HepG2 (cell line): ENCODE measurements around the gene TBL2. TPM values are rescaled to one million over a fixed set of nuclear protein-coding genes. Genes with fewer than 3 reads are reported as not detected.
"Not testable (repeated sequence)": the region's sequence is repeated elsewhere in the genome, so short reads cannot be mapped to it uniquely, and the experiment has no call there.

ENCODE experiments used
- ATAC-seq: fragments of 200-7000 bp; cut with Tn5 transposase; 3 replicates; pipeline ENCODE4 v1.9.1; 2020; ENCODE audit warnings: mild to moderate bottlenecking, moderate library complexity
- BruUV-seq: library from RNA; stranded (reverse); fragments of 400-500 nt; replicated peaks from 2 replicates; lab custom pipeline; 2021; lab: Mats Ljungman, UMichigan
- CTCF ChIA-PET: fragments of 300-600 bp; formaldehyde crosslinking; extraction: SDS; loops from one replicate; lab custom pipeline; 2021; ENCODE audit warnings: low total read pairs, inconsistent platforms, low intra/inter-chr PET ratio; lab: Yijun Ruan, JAX
- POLR2A ChIA-PET: fragments of 350-600 bp; sonication (Branson Sonifier 250); formaldehyde crosslinking; loops from one replicate; lab custom pipeline; 2020; ENCODE audit warnings: antibody characterized with exemption, inconsistent platforms; lab: Yijun Ruan, JAX
- DNase-seq: peaks from one replicate; pipeline ENCODE4 v3.0.0-alpha.2; 2015; ENCODE audit warnings: low spot score
- FAIRE-seq: peaks from 3 replicates; lab custom pipeline; 2011; peaks lifted over from hg19 to GRCh38; lab: Jason Lieb, UNC
- H2AFZ ChIP-seq: one replicate; pipeline ENCODE4 v1.6.1; 2011; ENCODE audit warnings: low read length, inconsistent platforms
- H3K27ac ChIP-seq: fragments of 300-600 bp; 3 replicates; pipeline ENCODE4 v1.8.0; 2011; ENCODE audit warnings: mixed run types, mild to moderate bottlenecking, mixed read lengths, low read length, inconsistent platforms; ENCODE audit not compliant: insufficient read depth; ENCODE audit errors: extremely low read length
- H3K27me3 ChIP-seq, 2 experiments: fragments of 200-600 bp in 1 of 2; 2 replicates in 1 of 2; 3 replicates in 1 of 2; pipeline versions ENCODE4 v1.6.0 to v1.8.0; 2011; ENCODE audit warnings: low read length in 2 of 2, mild to moderate bottlenecking in 2 of 2, moderate library complexity in 2 of 2, inconsistent platforms in 1 of 2; ENCODE audit not compliant: insufficient read depth in 2 of 2, control insufficient read depth in 1 of 2
- H3K36me3 ChIP-seq, 2 experiments: fragments of 200-600 bp in 1 of 2; replicated peaks in 1 of 2; 2 replicates in 1 of 2; 3 replicates in 1 of 2; pipeline versions ENCODE4 v1.5.1 to v1.8.0; 2011; ENCODE audit warnings: low read length in 2 of 2, inconsistent platforms in 1 of 2; ENCODE audit not compliant: insufficient read depth in 2 of 2, control insufficient read depth in 1 of 2
- H3K4me1 ChIP-seq: 2 replicates; pipeline ENCODE4 v1.5.1; 2012; ENCODE audit warnings: low read length, inconsistent platforms; ENCODE audit not compliant: insufficient read depth
- H3K4me2 ChIP-seq: 2 replicates; pipeline ENCODE4 v1.6.0; 2011; ENCODE audit warnings: low read depth, low read length, inconsistent platforms
- H3K4me3 ChIP-seq, 3 experiments: fragments of 200-600 bp in 1 of 3; sonication (generic), shearing (Covaris generic) in 1 of 3; replicated peaks in 1 of 3; 2 replicates each; pipeline ENCODE4 v1.5.1; 2011 to 2016; ENCODE audit warnings: low read length in 3 of 3, inconsistent platforms in 2 of 3, low read depth in 2 of 3, mild to moderate bottlenecking in 2 of 3, control low read depth in 1 of 3, mixed read lengths in 1 of 3; ENCODE audit not compliant: insufficient read depth in 1 of 3
- H3K79me2 ChIP-seq: one replicate; pipeline ENCODE4 v1.6.1; 2011; ENCODE audit warnings: low read length, inconsistent platforms; ENCODE audit not compliant: insufficient read depth
- H3K9ac ChIP-seq: 2 replicates; pipeline ENCODE4 v1.6.0; 2011; ENCODE audit warnings: mild to moderate bottlenecking, low read depth, low read length, inconsistent platforms; ENCODE audit not compliant: insufficient read depth
- H3K9me3 ChIP-seq: 2 replicates; pipeline ENCODE4 v1.5.1; 2012; ENCODE audit warnings: mild to moderate bottlenecking, low read length
- H4K20me1 ChIP-seq: 2 replicates; pipeline ENCODE4 v1.6.0; 2011; ENCODE audit warnings: inconsistent platforms, mild to moderate bottlenecking, low read length, moderate library complexity; ENCODE audit not compliant: insufficient read depth
- AGO2 ChIP-seq: fragments of 200-400 bp; formaldehyde crosslinking; optimal IDR thresholded peaks from 2 replicates; pipeline ENCODE3; 2017; ENCODE audit warnings: mild to moderate bottlenecking, low read depth, low read length, moderate library complexity
- ELK4 ChIP-seq: sonication (generic); formaldehyde crosslinking; IDR thresholded peaks from 2 replicates; pipeline ENCODE4 v1.9.0; 2021; ENCODE audit warnings: missing genetic modification reagents, borderline replicate concordance
- HDAC1 ChIP-seq: sonication (generic); formaldehyde crosslinking; IDR thresholded peaks from 2 replicates; pipeline ENCODE4 v1.5.1; 2020; ENCODE audit warnings: mild to moderate bottlenecking, missing genetic modification reagents
- HNF1A ChIP-seq, 2 experiments: sonication (generic) in 1 of 2; formaldehyde crosslinking in 1 of 2; IDR thresholded peaks; 2 replicates each; pipeline versions ENCODE4 v1.4.0 to v1.6.1; 2016 to 2020; ENCODE audit warnings: borderline replicate concordance in 1 of 2, low read depth in 1 of 2, mild to moderate bottlenecking in 1 of 2, missing genetic modification reagents in 1 of 2
- MAFF ChIP-seq: IDR thresholded peaks from 2 replicates; pipeline ENCODE4 v1.6.1; 2011; ENCODE audit warnings: low read depth, low read length, improper control_type of control experiment
- MLLT10 ChIP-seq: sonication (generic); formaldehyde crosslinking; IDR thresholded peaks from 2 replicates; pipeline ENCODE4 v1.4.0; 2020; ENCODE audit warnings: missing genetic modification reagents
- NPAS2 ChIP-seq: sonication (generic); formaldehyde crosslinking; IDR thresholded peaks from 2 replicates; pipeline ENCODE4 v1.8.0; 2022; ENCODE audit warnings: mild to moderate bottlenecking, missing genetic modification reagents, borderline replicate concordance
- ZFY ChIP-seq: sonication (generic); formaldehyde crosslinking; IDR thresholded peaks from 2 replicates; pipeline ENCODE4 v1.4.0; 2020; ENCODE audit warnings: missing genetic modification reagents
- ZNF121 ChIP-seq: sonication (generic); formaldehyde crosslinking; IDR thresholded peaks from 2 replicates; pipeline ENCODE4 v1.5.0; 2020; ENCODE audit warnings: mild to moderate bottlenecking, missing genetic modification reagents
- ZNF431 ChIP-seq: sonication (generic); formaldehyde crosslinking; IDR thresholded peaks from 2 replicates; pipeline ENCODE4 v1.9.0; 2022; ENCODE audit warnings: missing genetic modification reagents, low read depth, mild to moderate bottlenecking, borderline replicate concordance
- ZNF713 ChIP-seq: sonication (generic); formaldehyde crosslinking; IDR thresholded peaks from 2 replicates; pipeline ENCODE4 v1.4.0; 2020; ENCODE audit warnings: mild to moderate bottlenecking, missing genetic modification reagents
- WGBS: methylation state at CpG from one replicate; pipeline ENCODE4 v1.1.6; 2017; ENCODE audit warnings: low lambda C conversion rate; 5-methylcytosine and 5-hydroxymethylcytosine counted together
- in situ Hi-C: cut with HindIII; loops from 2 replicates; pipeline ENCODE4 v1.10.0; 2017; ENCODE audit warnings: low pct_unique_long_range_greater_than_20kb; ENCODE audit not compliant: extremely low pct_ligation_motif_present
- intact Hi-C: fragments of 100-400 bp; cut with micrococcal nuclease; formaldehyde crosslinking; loops from one replicate; pipeline ENCODE4 v1.10.0; 2022; ENCODE audit not compliant: unreplicated experiment
- polyA plus RNA-seq, 8 experiments: library from polyadenylated mRNA; depleted of rRNA in 3 of 8; stranded (reverse) in 7 of 8; unstranded in 1 of 8; fragments of >200 nt; fragmentation: Illumina TruSeq in 4 of 8; extraction: Trizol in 4 of 8; gene quantifications; 2 replicates each; pipeline versions ENCODE4 v1.2.1 to v1.2.3, GENCODE V29; 2011 to 2016; ENCODE audit warnings: low read depth in 4 of 8, missing spikeins in 1 of 8, mixed read lengths in 1 of 8; ENCODE audit not compliant: insufficient read depth in 1 of 8
- total RNA-seq, 5 experiments: library from RNA; depleted of rRNA; stranded (reverse); fragments of >200 nt; fragmentation: Illumina TruSeq; extraction: Trizol; gene quantifications; 2 replicates each; pipeline ENCODE4 v1.2.3, GENCODE V29; 2016; ENCODE audit warnings: low read depth in 1 of 5

TBL2 gene
- total and polyA plus RNA-seq, 2 of the 13 experiments (the other 11 are each of a cell fraction or from before 2014, with no cell fraction given): 43.4 to 47.2 TPM

GRCh38 chr7:73526158-73526494 lies 52.3 kb downstream of the TBL2 start:
- intact Hi-C loops, H3K9me3 ChIP-seq, H3K79me2 ChIP-seq, POLR2A ChIA-PET, H3K4me3 ChIP-seq, ATAC-seq, CTCF ChIA-PET, H3K4me2 ChIP-seq, H3K36me3 ChIP-seq, DNase-seq, H3K9ac ChIP-seq, BruUV-seq, H4K20me1 ChIP-seq, FAIRE-seq, H2AFZ ChIP-seq, in situ Hi-C loops, H3K27me3 ChIP-seq, H3K27ac ChIP-seq: not testable (repeated sequence)
- peak; percentile 73 for TF ChIP-seq ZNF121 (CRISPR knock-in tag)
- H3K4me1 ChIP-seq: peaks cover 16% of the 10 kb centered on the region
- 27% methylated on average over 1 of the region's 1 CpG for WGBS

GRCh38 chr7:73522105-73522872 lies 56.1 kb downstream of the TBL2 start, which contains the start of gene BAZ1B:
BAZ1B (minus strand) TSS chr7:73522293; CDS start chr7:73521933, 360 bp downstream.
- Histone ChIP-seq H3K9ac (peak within 1 kb of the TSS; percentile 91), H3K4me1 (peaks cover 31% of the 10 kb centered on the region), H3K27me3 (no peaks in the 10 kb centered on the region; a peak in 1 of 5 replicates), H3K9me3 (no peaks in the 10 kb centered on the region), H3K4me3 (peak within 1 kb of the TSS; percentile 80 to 89 (median 82)), H3K4me2 (peak within 1 kb of the TSS; percentile 87), H3K36me3 (peaks cover 0 to 16% of the 10 kb centered on the region in 2 experiments; a peak in 3 of 5 replicates), H3K79me2 (peaks cover 37% of the 10 kb centered on the region), H4K20me1 (peaks cover 15% of the 10 kb centered on the region), H2AFZ (no peak within 1 kb of the TSS), H3K27ac (peak within 1 kb of the TSS; percentile 91)
- peak; percentile 95 for DNase-seq
- ATAC-seq: peak; percentile 96
- in situ Hi-C loops: no loop called here
- WGBS: under 1% methylated on average over 22 of the region's 71 CpGs
- FAIRE-seq: peak; percentile 85
- BruUV-seq: no TSS peak
- CTCF ChIA-PET: no interaction called here
- POLR2A ChIA-PET: interaction anchor here (0.5 to 2.5 kb wide), 16 partner anchors 9 to 928 kb away, joined by 3 to 17 read pairs (median 4); partner anchors contain the start of genes BCL7B and TBL2
- intact Hi-C loops: loop anchor here (5.0 kb wide), 1 partner anchor 35 kb away; the partner anchor contains the start of gene BCL7B
- no peak for TF ChIP-seq ZNF713 (CRISPR knock-in tag)
- TF ChIP-seq ZFY: peak; percentile 86
- no peak for TF ChIP-seq ELK4
- TF ChIP-seq NPAS2 (CRISPR knock-in tag): no peak
- TF ChIP-seq MLLT10: no peak
- no peak for TF ChIP-seq HNF1A (IDR thresholded peaks at IDR 0.05; ENCODE audit: low read depth)
- no peak; the same call in 1 of the 2 replicates for TF ChIP-seq HNF1A (CRISPR knock-in tag; IDR thresholded peaks at IDR 0.05; ENCODE audit: borderline replicate concordance)
- TF ChIP-seq HDAC1 (CRISPR knock-in tag): peak; percentile 63
- TF ChIP-seq MAFF: no peak
- no peak for TF ChIP-seq AGO2
- peak; percentile 31; the same call in 1 of the 2 replicates for TF ChIP-seq ZNF431 (CRISPR knock-in tag)
